Peyer's patch (tissue), 4 donors: ENCODE data around the gene TP53I11. TPM values are rescaled to one million over a fixed set of nuclear protein-coding genes. Genes with fewer than 3 reads are reported as not detected.

Source experiments
- DNase-seq, 3 donors: peaks; one replicate each; pipeline ENCODE4 v3.0.0-alpha.2; 2017 to 2019
- H3K27ac ChIP-seq, 4 donors: fragments of 200-600 bp; sonication (generic); one replicate each; pipeline ENCODE4 v1.5.1; 2016 to 2019
- H3K27me3 ChIP-seq, 2 donors: fragments of 200-600 bp; sonication (generic); one replicate each; pipeline ENCODE4 v1.5.1; 2019
- H3K36me3 ChIP-seq, 3 donors: fragments of 200-600 bp; sonication (generic); one replicate each; pipeline ENCODE4 v1.5.1; 2016 to 2019
- H3K4me1 ChIP-seq, 4 donors: fragments of 200-600 bp; sonication (generic); one replicate each; pipeline ENCODE4 v1.5.1; 2016 to 2019
- H3K4me3 ChIP-seq, 4 donors: fragments of 200-600 bp; sonication (generic); 1 replicate in 3 of 4; 2 replicates in 1 of 4; pipeline ENCODE4 v1.5.1; 2016 to 2019; ENCODE audit warnings: mild to moderate bottlenecking in 1 of 4
- H3K9me3 ChIP-seq, 4 donors: fragments of 200-600 bp; sonication (generic); one replicate each; pipeline ENCODE4 v1.5.1; 2016 to 2019; ENCODE audit warnings: mild to moderate bottlenecking in 1 of 4
- CTCF ChIP-seq, 6 experiments: fragments of 450-650 bp in 4 of 6; fragments of 200-600 bp in 2 of 6; sonication (generic) in 1 of 6; IDR thresholded peaks; one replicate each; pipeline ENCODE4 v1.5.1; 2017 to 2019; ENCODE audit warnings: antibody characterized with exemption in 6 of 6, mild to moderate bottlenecking in 3 of 6, moderate library complexity in 1 of 6
- POLR2A ChIP-seq, 2 donors: fragments of 450-650 bp; IDR thresholded peaks; one replicate each; pipeline ENCODE4 v1.5.1; 2017; ENCODE audit warnings: antibody characterized with exemption in 2 of 2, mild to moderate bottlenecking in 2 of 2, moderate library complexity in 2 of 2
- total RNA-seq, 4 donors: library from RNA; depleted of rRNA; stranded (reverse); fragments of >200 nt; gene quantifications; one replicate each; pipeline ENCODE4 v1.1.0, GENCODE V29; 2016

The TP53I11 gene
- total RNA-seq, 4 donors from 2014 or later = 48.0 to 152 (median 69.9) TPM

- Histone ChIP-seq H3K27me3 (no peaks in the 10 kb centered on the region), H3K27ac (no peak overlapping the region), H3K9me3 (no peaks in the 10 kb centered on the region), H3K4me3 (no peak overlapping the region), H3K4me1 (peaks cover 0 to 19% (median 6%) of the 10 kb centered on the region in 4 donors), H3K36me3 (no peaks in the 10 kb centered on the region)
- DNase-seq = no peak
- no peak for TF ChIP-seq POLR2A (IDR thresholded peaks at IDR 0.05)
- no peak for TF ChIP-seq CTCF (IDR thresholded peaks at IDR 0.05)
Measured at GRCh38 chr11:44909557-44909956, 41.1 kb downstream of the TP53I11 start.

GRCh38 chr11:44906649-44907048 is 44.0 kb downstream of the TP53I11 start:
- DNase-seq = peak in 2 of 3 donors; percentile 67 to 78
- TF ChIP-seq CTCF (IDR thresholded peaks at IDR 0.05) (no peak), POLR2A (IDR thresholded peaks at IDR 0.05) (no peak)

GRCh38 chr11:44905131-44905866 is 45.4 kb downstream of the TP53I11 start:
- H3K4me3 ChIP-seq = no peak overlapping the region
- no peaks in the 10 kb centered on the region for H3K36me3 ChIP-seq
- DNase-seq = no peak
- no peak for TF ChIP-seq POLR2A (IDR thresholded peaks at IDR 0.05)
- TF ChIP-seq CTCF (IDR thresholded peaks at IDR 0.05) = no peak
- H3K27ac ChIP-seq = no peak overlapping the region
- no peaks in the 10 kb centered on the region for H3K9me3 ChIP-seq
- no peaks in the 10 kb centered on the region for H3K27me3 ChIP-seq
- H3K4me1 ChIP-seq = peaks cover 0 to 13% (median 4%) of the 10 kb centered on the region in 4 donors

More at GRCh38 chr11:44906649-44907048, 44.0 kb downstream of the TP53I11 start:
- Histone ChIP-seq H3K9me3 (no peaks in the 10 kb centered on the region), H3K27me3 (no peaks in the 10 kb centered on the region), H3K4me1 (peaks cover 0 to 18% (median 6%) of the 10 kb centered on the region in 4 donors), H3K4me3 (no peak overlapping the region), H3K27ac (peak overlapping the region in 1 of 4 donors; percentile 75), H3K36me3 (no peaks in the 10 kb centered on the region)

- Histone ChIP-seq H3K36me3 (no peaks in the 10 kb centered on the region), H3K4me1 (peaks cover 0 to 13% (median 4%) of the 10 kb centered on the region in 4 donors), H3K27ac (no peak overlapping the region), H3K9me3 (no peaks in the 10 kb centered on the region), H3K4me3 (no peak overlapping the region), H3K27me3 (no peaks in the 10 kb centered on the region)
- TF ChIP-seq POLR2A (IDR thresholded peaks at IDR 0.05) (no peak), CTCF (IDR thresholded peaks at IDR 0.05) (no peak)
- DNase-seq = no peak
Measured at GRCh38 chr11:44904261-44905020, 46.2 kb downstream of the TP53I11 start.

- no peak overlapping the region for H3K27ac ChIP-seq
- no peaks in the 10 kb centered on the region for H3K9me3 ChIP-seq
- no peak for DNase-seq
- TF ChIP-seq CTCF (IDR thresholded peaks at IDR 0.05) = no peak
- no peak for TF ChIP-seq POLR2A (IDR thresholded peaks at IDR 0.05)
- no peaks in the 10 kb centered on the region for H3K36me3 ChIP-seq
- no peak overlapping the region for H3K4me3 ChIP-seq
- H3K4me1 ChIP-seq = peaks cover 0 to 13% (median 4%) of the 10 kb centered on the region in 4 donors
- no peaks in the 10 kb centered on the region for H3K27me3 ChIP-seq
Measured at GRCh38 chr11:44903518-44903917, 47.2 kb downstream of the TP53I11 start.
